ENCODE data around the gene SMNDC1.

The SMNDC1 gene

GRCh38 chr10:110244550-110244949 lies 60.2 kb downstream of the SMNDC1 start:
- DNase-seq = no peak

GRCh38 chr10:110242511-110242910 lies 62.2 kb downstream of the SMNDC1 start:
- no peak for DNase-seq

GRCh38 chr10:110241841-110242240 lies 62.9 kb downstream of the SMNDC1 start:
- no peak for DNase-seq

- no peak for DNase-seq
Measured at GRCh38 chr10:110241407-110241806, 63.3 kb downstream of the SMNDC1 start.

Measured in cortex of kidney (tissue), 1 donor.